Aortic smooth muscle cell (primary cell): Measurements from ENCODE around the gene CST6. TPM values are rescaled to one million over a fixed set of nuclear protein-coding genes. Genes with fewer than 3 reads are reported as not detected.

Experiments
- total RNA-seq: library from RNA; depleted of rRNA; stranded (reverse); fragments of >200 nt; gene quantifications from 2 replicates; pipeline ENCODE4 v1.2.3, GENCODE V29; 2014

CST6 gene, protein sequence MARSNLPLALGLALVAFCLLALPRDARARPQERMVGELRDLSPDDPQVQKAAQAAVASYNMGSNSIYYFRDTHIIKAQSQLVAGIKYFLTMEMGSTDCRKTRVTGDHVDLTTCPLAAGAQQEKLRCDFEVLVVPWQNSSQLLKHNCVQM
- total RNA-seq, result 3.3 and 7.6 TPM in 2 replicates

DNA sequence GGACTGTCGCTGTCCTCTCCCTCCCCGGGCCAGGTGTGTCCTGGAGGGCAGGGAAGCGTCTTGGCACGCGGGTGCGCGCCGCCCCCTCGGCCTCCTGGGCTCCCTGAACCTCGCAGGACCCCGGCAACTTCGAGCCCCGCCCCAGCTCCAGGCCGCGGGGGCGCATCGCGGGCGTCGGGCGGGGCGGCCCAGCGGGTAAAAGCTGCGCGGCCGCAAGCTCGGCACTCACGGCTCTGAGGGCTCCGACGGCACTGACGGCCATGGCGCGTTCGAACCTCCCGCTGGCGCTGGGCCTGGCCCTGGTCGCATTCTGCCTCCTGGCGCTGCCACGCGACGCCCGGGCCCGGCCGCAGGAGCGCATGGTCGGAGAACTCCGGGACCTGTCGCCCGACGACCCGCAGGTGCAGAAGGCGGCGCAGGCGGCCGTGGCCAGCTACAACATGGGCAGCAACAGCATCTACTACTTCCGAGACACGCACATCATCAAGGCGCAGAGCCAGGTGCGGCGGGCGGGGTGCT is at the start of gene CST6:
CST6 (plus strand) TSS at position 224 of the 519 bp plus-strand sequence; CDS start at position 261, 37 bp downstream.

DNA sequence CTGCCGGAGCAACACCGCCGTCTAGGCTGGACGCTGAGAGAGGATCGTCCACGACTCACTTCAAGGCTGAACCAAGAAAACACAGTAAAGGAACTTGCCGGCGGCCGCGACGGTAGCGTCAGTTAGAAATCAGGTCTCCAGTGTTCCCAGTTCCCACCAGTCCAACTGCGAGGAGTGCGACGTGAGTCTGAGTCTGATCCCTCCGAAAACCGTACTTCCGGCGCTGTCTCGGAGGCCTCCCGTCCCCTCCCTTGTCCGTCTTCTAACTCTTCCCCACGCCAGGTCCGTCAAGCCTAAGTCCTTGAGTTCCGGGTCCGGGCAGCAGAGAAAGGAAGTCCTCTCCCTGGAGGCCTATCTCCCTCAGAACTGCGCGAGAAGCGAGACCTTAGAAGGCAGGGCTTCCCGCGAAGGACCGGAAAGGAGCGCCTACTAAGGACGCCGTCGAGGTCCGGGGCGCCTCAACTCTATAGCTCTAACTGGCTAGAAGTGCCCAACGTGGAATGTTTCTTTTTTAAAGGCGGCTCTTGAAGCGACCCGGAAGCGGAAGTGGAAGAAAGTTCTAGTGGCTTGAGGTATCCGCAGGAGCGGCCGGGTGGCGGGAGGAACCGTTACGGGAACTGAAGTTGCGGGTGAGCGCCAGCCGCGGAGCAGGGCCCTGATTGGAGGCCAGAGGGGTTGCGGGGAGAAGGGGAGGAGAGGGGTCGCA is 9.7 kb upstream of the CST6 start, which contains the start of the genes BANF1 and EIF1AD:
BANF1 (plus strand) TSS at position 562 of the 706 bp plus-strand sequence. CDS start 748 bp downstream, outside the sequence.
EIF1AD (minus strand) TSS at position 216 of the 706 bp plus-strand sequence. CDS start 1,768 bp downstream, outside the sequence.

DNA sequence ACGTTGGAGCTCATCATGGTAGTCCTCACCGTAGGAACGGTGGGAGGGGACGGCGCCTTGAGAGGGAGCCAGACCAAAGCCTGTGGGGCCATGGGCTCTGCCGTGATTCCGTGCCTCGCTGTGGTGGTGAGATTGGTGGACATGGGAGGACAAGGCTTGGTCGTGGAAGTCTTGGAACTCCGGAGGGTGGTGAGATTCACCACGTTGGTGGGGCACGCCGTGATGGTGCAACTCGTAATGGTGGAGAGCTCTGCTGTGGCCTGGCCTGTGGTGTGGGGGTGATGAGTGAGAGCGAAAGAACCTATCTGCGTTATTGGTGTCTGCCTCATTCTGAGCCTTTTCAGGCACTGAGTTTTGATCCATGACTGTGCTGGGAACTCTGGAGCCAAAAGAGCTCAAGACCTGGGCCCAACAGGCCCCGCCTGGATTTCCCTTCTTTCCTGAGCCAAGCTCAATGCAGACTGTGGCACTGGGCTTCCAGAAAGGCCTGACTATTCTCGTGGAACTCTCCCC is 14.3 kb downstream of the CST6 start, which contains the start of gene CATSPER1:
CATSPER1 (minus strand) TSS at position 463 of the 513 bp plus-strand sequence; CDS start at position 363, 100 bp downstream.

DNA sequence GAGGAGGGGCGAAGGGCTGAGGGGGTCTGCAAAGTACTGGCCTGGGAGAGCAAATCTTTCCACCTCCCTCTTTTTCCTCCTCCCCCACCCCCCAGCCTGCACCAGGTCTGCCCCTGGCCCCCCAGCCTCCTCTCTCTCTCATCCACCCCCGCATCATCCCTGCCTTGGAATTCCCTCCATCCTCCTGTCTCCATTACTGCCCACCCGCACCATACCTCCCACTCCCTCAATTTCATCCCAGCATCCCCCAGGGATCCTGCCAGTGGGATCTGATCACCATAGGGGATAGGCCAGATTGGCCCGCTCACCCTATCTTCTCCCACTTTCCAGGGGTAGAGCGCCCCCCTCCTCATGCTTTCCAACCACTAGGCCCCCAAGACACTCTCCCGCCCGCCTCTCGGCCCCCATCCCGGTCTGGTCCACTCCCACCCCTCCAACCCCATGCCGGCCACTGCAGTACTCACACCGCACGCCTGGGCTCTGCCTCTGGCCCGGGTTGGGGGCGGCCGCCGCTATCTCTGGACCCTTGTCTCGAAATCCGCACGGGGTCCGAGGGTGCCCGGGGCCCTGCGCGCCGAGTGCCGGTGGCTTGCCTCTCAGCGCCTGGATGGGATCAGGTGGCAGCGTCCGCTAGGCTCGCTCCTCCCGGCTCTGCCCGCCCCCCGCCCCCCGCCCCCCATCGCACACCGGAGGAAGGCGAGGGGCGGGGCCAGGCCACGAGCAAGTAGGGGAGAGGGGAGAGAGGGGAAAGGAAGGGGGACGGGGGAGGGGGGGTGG is 36.9 kb downstream of the CST6 start, which contains the start of gene GAL3ST3:
GAL3ST3 (minus strand) TSS at position 615 of the 777 bp plus-strand sequence. CDS start 3,746 bp downstream, outside the sequence.

DNA sequence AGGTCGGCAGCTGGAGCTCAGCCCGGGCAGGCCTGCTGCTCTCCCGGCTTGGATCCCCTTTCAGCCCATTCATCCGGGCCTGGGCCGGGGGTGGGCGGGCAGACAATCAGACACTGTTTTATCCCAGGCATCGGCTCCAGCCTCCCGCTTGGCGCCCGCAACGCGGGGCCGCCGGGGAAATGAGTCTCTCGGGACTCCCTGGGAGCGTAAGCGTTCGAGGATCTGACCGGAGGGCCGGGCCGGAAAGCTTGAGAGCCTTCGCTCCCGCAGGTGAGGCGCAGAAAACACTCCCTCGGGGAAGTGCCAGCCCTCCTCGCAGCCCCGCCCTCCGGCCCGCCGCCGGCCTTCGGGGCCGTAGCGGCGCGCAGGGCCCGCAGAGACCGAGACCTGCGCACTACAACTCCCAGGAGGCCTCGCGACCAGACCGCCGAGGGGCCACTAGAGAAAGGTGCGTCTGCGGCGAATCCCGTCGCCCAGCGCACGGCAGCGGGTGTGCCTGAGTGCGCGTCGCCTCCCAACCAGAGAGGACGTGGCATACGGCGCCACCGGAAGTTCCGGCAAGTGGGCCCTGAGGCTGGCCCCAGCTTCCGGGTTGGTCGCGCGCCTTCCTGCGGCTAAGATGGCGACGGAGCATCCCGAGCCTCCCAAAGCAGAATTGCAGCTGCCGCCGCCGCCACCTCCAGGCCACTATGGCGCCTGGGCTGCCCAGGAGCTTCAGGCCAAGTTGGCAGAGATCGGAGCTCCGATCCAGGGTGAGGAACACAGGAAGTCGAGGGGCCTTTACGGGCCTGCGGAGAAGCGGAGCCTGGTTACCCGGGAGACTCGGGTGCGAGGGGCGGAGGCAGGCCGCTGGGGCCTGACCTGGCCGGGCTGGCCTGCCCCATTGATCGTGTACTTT is 40.2 kb downstream of the CST6 start, which contains the start of gene SF3B2:
SF3B2 (plus strand) TSS at position 599 of the 898 bp plus-strand sequence; CDS start at position 620, 21 bp downstream.

Other genes starting within 250 kb of the CST6 start
- gene AP5B1, start 231.0 kb upstream of the CST6 start, total RNA-seq, result 4.9 and 5.5 TPM in 2 replicates
- not detected in 2 replicates for gene OVOL1, start 224.9 kb upstream of the CST6 start, total RNA-seq
- 0.37 and 0.40 TPM in 2 replicates for gene SNX32, start 178.0 kb upstream of the CST6 start, total RNA-seq
- gene CFL1, start 153.8 kb upstream of the CST6 start, total RNA-seq, result 1,495 and 1,569 TPM in 2 replicates
- 38.2 and 48.4 TPM in 2 replicates for gene MUS81, start 151.6 kb upstream of the CST6 start, total RNA-seq
- 78.6 and 82.4 TPM in 2 replicates for gene EFEMP2, start 139.2 kb upstream of the CST6 start, total RNA-seq
- gene CTSW, start 132.2 kb upstream of the CST6 start, total RNA-seq, result 0.12 TPM in 1 of 2 replicates, not detected in the other
- 221 and 262 TPM in 2 replicates for gene FIBP, start 123.5 kb upstream of the CST6 start, total RNA-seq
- gene CCDC85B, start 121.3 kb upstream of the CST6 start, total RNA-seq, result 80.3 and 83.5 TPM in 2 replicates
- 24.0 and 32.9 TPM in 2 replicates for gene FOSL1, start 111.6 kb upstream of the CST6 start, total RNA-seq
- gene C11orf68, start 92.9 kb upstream of the CST6 start, total RNA-seq, result 25.0 and 26.1 TPM in 2 replicates
- 574 and 841 TPM in 2 replicates for gene DRAP1, start 92.6 kb upstream of the CST6 start, total RNA-seq
- gene TSGA10IP, start 66.5 kb upstream of the CST6 start, total RNA-seq, result 0.13 TPM in 1 of 2 replicates, not detected in the other
- gene SART1, start 50.3 kb upstream of the CST6 start, total RNA-seq, result 52.0 and 80.1 TPM in 2 replicates
- gene EIF1AD, start 9.9 kb upstream of the CST6 start, total RNA-seq, result 32.6 and 36.8 TPM in 2 replicates
- gene BANF1, start 9.5 kb upstream of the CST6 start, total RNA-seq, result 16.5 and 25.9 TPM in 2 replicates
- gene CATSPER1, start 14.5 kb downstream of the CST6 start, total RNA-seq, result 0.13 and 0.19 TPM in 2 replicates
- gene GAL3ST3, start 37.2 kb downstream of the CST6 start, total RNA-seq, result not detected in 2 replicates
- gene SF3B2, start 40.4 kb downstream of the CST6 start, total RNA-seq, result 127 and 134 TPM in 2 replicates
- 23.9 and 47.6 TPM in 2 replicates for gene PACS1, start 58.3 kb downstream of the CST6 start, total RNA-seq
- 14.9 and 17.7 TPM in 2 replicates for gene KLC2, start 245.7 kb downstream of the CST6 start, total RNA-seq